HCT116 (cell line): ENCODE data around the gene ZNF730. TPM values are rescaled to one million over a fixed set of nuclear protein-coding genes. Genes with fewer than 3 reads are reported as not detected.

Experiments used
- ATAC-seq: fragments of 200-7000 bp; cut with Tn5 transposase; 2 replicates; pipeline ENCODE4 v1.9.1; 2020; ENCODE audit warnings: mild to moderate bottlenecking, moderate library complexity
- Bru-seq: library from RNA; stranded (reverse); fragments of 400-500 nt; gene quantifications from one replicate; lab custom pipeline; 2021; lab: Mats Ljungman, UMichigan
- BruChase-seq, 2 experiments: library from RNA; stranded (reverse); fragments of 400-500 nt; gene quantifications; one replicate each; lab custom pipeline; 2021; lab: Mats Ljungman, UMichigan
- BruUV-seq: library from RNA; stranded (reverse); fragments of 400-500 nt; replicated peaks from 2 replicates; lab custom pipeline; 2021; lab: Mats Ljungman, UMichigan
- CTCF ChIA-PET: fragments of 300-600 bp; sonication (Branson Sonifier 250); formaldehyde crosslinking; loops from one replicate; lab custom pipeline; 2021; ENCODE audit warnings: antibody characterized with exemption; lab: Charles Lee
- POLR2A ChIA-PET: fragments of 300-600, 350-600 bp; sonication (Branson Sonifier 250); formaldehyde crosslinking; loops from one replicate; lab custom pipeline; 2021; ENCODE audit warnings: antibody characterized with exemption; lab: Charles Lee
- RAD21 ChIA-PET, 2 experiments: fragments of 300-600 bp; sonication (Branson Sonifier 250); formaldehyde crosslinking; loops; one replicate each; lab custom pipeline; 2023; ENCODE audit warnings: low total read pairs in 2 of 2; ENCODE audit not compliant: uncharacterized antibody in 2 of 2, unreplicated experiment in 2 of 2, low non-redundant PET in 1 of 2; lab: Charles Lee
- DNase-seq: peaks from one replicate; pipeline ENCODE4 v3.0.0-alpha.2; 2010; ENCODE audit warnings: low read depth, low spot score
- H2AFZ ChIP-seq: fragments of 200-600 bp; shearing (Covaris generic), sonication (generic); 2 replicates; pipeline ENCODE4 v1.6.1; 2017; ENCODE audit warnings: low read depth, mixed run types, mixed read lengths, antibody characterized with exemption, low read length; ENCODE audit not compliant: poor library complexity, severe bottlenecking
- H3K27ac ChIP-seq: 2 replicates; pipeline ENCODE4 v1.5.1; 2012; ENCODE audit warnings: low read depth, low read length
- H3K27me3 ChIP-seq: fragments of 200-600 bp; sonication (generic); 2 replicates; pipeline ENCODE4 v1.6.1; 2016; ENCODE audit warnings: mixed run types, low read length, mixed read lengths; ENCODE audit not compliant: insufficient read depth
- H3K36me3 ChIP-seq, 2 experiments: fragments of 200-500 bp in 1 of 2; fragments of 200-600 bp in 1 of 2; sonication (Bioruptor generic) in 1 of 2; sonication (generic) in 1 of 2; 2 replicates each; pipeline versions ENCODE4 v1.5.1 to v1.6.1; 2014 to 2016; ENCODE audit warnings: low read length in 2 of 2, inconsistent platforms in 1 of 2, mixed read lengths in 1 of 2, mixed run types in 1 of 2; ENCODE audit not compliant: insufficient read depth in 2 of 2, control insufficient read depth in 1 of 2
- H3K4me1 ChIP-seq, 2 experiments: fragments of 200-600 bp in 1 of 2; sonication (generic) in 1 of 2; 2 replicates each; pipeline versions ENCODE4 v1.5.1 to v1.6.1; 2012 to 2017; ENCODE audit warnings: low read length in 2 of 2, inconsistent platforms in 1 of 2, mild to moderate bottlenecking in 1 of 2, mixed read lengths in 1 of 2, mixed run types in 1 of 2, moderate library complexity in 1 of 2; ENCODE audit not compliant: insufficient read depth in 2 of 2, control insufficient read depth in 1 of 2
- H3K4me2 ChIP-seq: fragments of 200-600 bp; sonication (generic); 2 replicates; pipeline ENCODE4 v1.6.1; 2017; ENCODE audit warnings: mixed run types, low read length, mixed read lengths
- H3K4me3 ChIP-seq, 2 experiments: fragments of 200-600 bp in 1 of 2; sonication (generic) in 1 of 2; replicated peaks in 1 of 2; 2 replicates each; pipeline ENCODE4 v1.5.1; 2011 to 2016; ENCODE audit warnings: low read length in 2 of 2, control low read depth in 1 of 2, low read depth in 1 of 2, mild to moderate bottlenecking in 1 of 2, mixed read lengths in 1 of 2, mixed run types in 1 of 2
- H3K79me2 ChIP-seq: fragments of 200-600 bp; sonication (generic); 2 replicates; pipeline ENCODE4 v1.6.1; 2017; ENCODE audit warnings: mild to moderate bottlenecking, mixed run types, low read length, moderate library complexity, mixed read lengths; ENCODE audit not compliant: insufficient read depth
- H3K9ac ChIP-seq: fragments of 200-600 bp; sonication (generic); 2 replicates; pipeline ENCODE4 v1.6.1; 2016; ENCODE audit warnings: low read length, mixed read lengths
- H3K9me2 ChIP-seq: fragments of 200-600 bp; sonication (generic), shearing (Covaris generic); 2 replicates; pipeline ENCODE4 v1.6.1; 2017; ENCODE audit warnings: mixed run types, mild to moderate bottlenecking, moderate library complexity; ENCODE audit not compliant: insufficient read depth
- H3K9me3 ChIP-seq, 2 experiments: fragments of 200-500 bp in 1 of 2; fragments of 200-600 bp in 1 of 2; sonication (Bioruptor generic) in 1 of 2; sonication (generic) in 1 of 2; 2 replicates each; pipeline ENCODE4 v1.6.1; 2014 to 2017; ENCODE audit warnings: low read length in 2 of 2, mixed read lengths in 2 of 2, inconsistent platforms in 1 of 2, low read depth in 1 of 2, mild to moderate bottlenecking in 1 of 2, mixed run types in 1 of 2, moderate library complexity in 1 of 2; ENCODE audit not compliant: control insufficient read depth in 1 of 2, insufficient read depth in 1 of 2
- H4K20me1 ChIP-seq: fragments of 200-600 bp; sonication (generic), shearing (Covaris generic); 2 replicates; pipeline ENCODE4 v1.6.1; 2017; ENCODE audit warnings: mixed run types, mild to moderate bottlenecking, moderate library complexity; ENCODE audit not compliant: insufficient read depth
- CTCF ChIP-seq, 3 experiments: fragments of 200-600 bp in 1 of 3; sonication (generic) in 1 of 3; IDR thresholded peaks in 2 of 3; conservative IDR thresholded peaks in 1 of 3; 2 replicates each; pipeline ENCODE4 v1.5.1; 2012 to 2017; ENCODE audit warnings: low read depth in 2 of 3, low read length in 2 of 3, antibody characterized with exemption in 1 of 3, borderline replicate concordance in 1 of 3, control low read depth in 1 of 3, mild to moderate bottlenecking in 1 of 3, mixed read lengths in 1 of 3, mixed run types in 1 of 3, moderate library complexity in 1 of 3; ENCODE audit not compliant: insufficient read depth in 1 of 3
- ZNF274 ChIP-seq: fragments of 200-500 bp; sonication (Bioruptor generic); IDR thresholded peaks from 2 replicates; pipeline ENCODE4 v1.6.1; 2014; ENCODE audit warnings: mild to moderate bottlenecking, low read depth, low read length, inconsistent platforms
- intact Hi-C: fragments of 100-400 bp; cut with micrococcal nuclease; formaldehyde crosslinking; loops from 2 replicates; pipeline ENCODE4 v1.10.0; 2022
- long read RNA-seq: library from polyadenylated mRNA; unstranded; transcript quantifications from one replicate; pipeline ENCODE4 v2.0.0, GENCODE V29; 2021; ENCODE audit not compliant: unreplicated experiment
- polyA plus RNA-seq: library from polyadenylated mRNA; unstranded; fragments of >200 nt; gene quantifications from 2 replicates; pipeline ENCODE4 v1.2.1, GENCODE V29; 2012; ENCODE audit warnings: missing spikeins
- total RNA-seq: library from RNA; stranded (reverse); gene quantifications from one replicate; pipeline ENCODE4 v1.2.1, GENCODE V29; 2021; ENCODE audit not compliant: unreplicated experiment

ZNF730 gene
- total RNA-seq = not detected
- not detected in 2 replicates for polyA plus RNA-seq
- percentile 2 among the genes with signal in this experiment for Bru-seq, nascent RNA
- BruChase-seq, experiment 1, labeled RNA remaining after a 6-hour chase = not detected
- not detected for BruChase-seq, experiment 2, labeled RNA remaining after a 2-hour chase
- long read RNA-seq = 0 reads

DNA sequence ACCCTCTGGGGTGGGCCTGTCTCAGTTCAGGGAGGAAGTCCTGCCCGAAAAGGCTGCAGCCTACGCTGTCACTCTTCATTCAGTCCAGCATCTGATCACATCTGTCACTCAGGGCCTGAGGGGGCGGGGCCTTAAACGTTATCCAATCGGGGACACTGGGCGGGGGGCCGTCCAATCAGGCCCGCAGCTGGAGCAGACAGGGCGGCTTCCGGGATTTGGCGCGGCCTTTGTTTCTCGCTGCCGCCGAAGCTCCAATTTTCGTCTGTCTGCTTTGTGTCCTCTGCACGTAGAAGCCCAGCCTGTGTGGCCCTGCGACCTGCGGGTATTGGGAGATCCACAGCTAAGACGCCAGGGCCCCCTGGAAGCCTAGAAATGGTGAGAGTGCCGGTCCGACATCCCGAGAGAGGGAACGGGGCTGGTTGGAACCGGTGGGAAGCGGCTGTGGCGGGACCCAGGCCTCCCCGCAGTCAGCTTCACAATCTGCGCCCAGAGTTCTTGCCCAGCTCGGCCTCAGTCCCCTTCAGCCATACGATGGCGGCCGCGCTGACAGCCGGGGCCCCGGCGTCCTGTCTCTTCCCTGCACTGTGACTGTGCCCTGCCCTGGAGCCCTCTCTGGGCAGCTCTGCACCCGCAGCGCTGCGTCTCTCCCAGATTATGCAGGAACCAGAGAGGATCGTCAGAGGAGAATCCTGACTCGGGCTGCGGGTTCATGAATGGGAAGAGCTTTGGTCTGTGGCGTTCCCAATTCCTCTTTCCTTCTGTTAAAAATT, at the start of gene ZNF730:
Gene ZNF730 (plus strand): TSS at position 224 of the 770 bp plus-strand sequence. CDS start 149 bp downstream, at position 373.
- POLR2A ChIA-PET = no interaction called here
- ATAC-seq = no peak
- no peak within 1 kb of the TSS for H3K9ac ChIP-seq

More for the DNA sequence above, at the start of gene ZNF730:
- Histone ChIP-seq H3K27me3 (no peaks in the 10 kb centered on the region), H3K9me2 (no peaks in the 10 kb centered on the region), H3K4me1 (no peaks in the 10 kb centered on the region), H3K79me2 (no peaks in the 10 kb centered on the region), H4K20me1 (no peaks in the 10 kb centered on the region), H3K4me2 (no peak within 1 kb of the TSS), H2AFZ (no peak within 1 kb of the TSS), H3K4me3 (no peak within 1 kb of the TSS), H3K9me3 (peaks cover 11 to 28% of the 10 kb centered on the region in 2 experiments; a peak in 3 of 4 replicates), H3K27ac (no peak within 1 kb of the TSS), H3K36me3 (no peaks in the 10 kb centered on the region)
- CTCF ChIA-PET = no interaction called here
- no peak for TF ChIP-seq CTCF (IDR thresholded peaks at IDR 0.05 in 2 of 3, conservative IDR thresholded peaks at IDR 0.05 in 1 of 3; ENCODE audit: borderline replicate concordance in 1 of 3, insufficient read depth in 1 of 3, low read depth in 2 of 3, low read length in 2 of 3)
- no peak for TF ChIP-seq ZNF274
- RAD21 ChIA-PET = no interaction called here
- BruUV-seq = no TSS peak
- DNase-seq = no peak
- intact Hi-C loops = no loop called here
